ELR (cell line): ENCODE measurements around the gene TOB1.

Experiments used
- DNase-seq: peaks from one replicate; pipeline ENCODE4 v3.0.0-alpha.2; 2015; ENCODE audit warnings: low read depth

TOB1 gene

GRCh38 chr17:50845240-50846147 lies 20.7 kb downstream of the TOB1 start:
- peak; percentile 66 for DNase-seq

DNA sequence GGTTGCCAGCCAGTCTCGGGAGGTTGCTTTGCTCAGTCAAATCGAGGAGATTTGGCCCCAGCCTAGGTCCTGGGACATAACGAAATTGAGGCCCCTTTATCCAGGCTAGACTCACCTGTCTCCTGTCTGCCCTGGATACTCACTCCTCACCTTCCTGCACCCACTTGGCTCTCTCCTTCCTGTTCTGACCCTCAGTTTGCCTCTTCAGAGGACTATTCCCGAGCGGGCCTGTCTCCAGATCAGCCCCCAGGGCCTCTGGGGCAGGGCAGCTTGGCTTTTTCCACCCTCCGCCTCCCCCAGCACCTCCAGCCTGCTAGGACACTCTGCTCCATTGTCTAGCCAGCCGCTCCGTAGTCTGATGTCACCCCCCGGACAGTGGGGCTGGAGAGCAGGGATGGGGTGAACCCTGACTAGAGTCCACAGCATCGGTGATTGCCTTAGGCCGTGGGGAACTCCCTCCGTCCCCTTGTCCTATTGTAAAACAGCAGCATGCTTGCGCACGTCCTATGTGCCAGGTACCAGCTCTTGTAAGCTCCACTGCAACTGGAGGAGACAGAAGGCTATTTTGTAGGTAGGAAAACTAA lies 21.9 kb downstream of the TOB1 start:
- no peak for DNase-seq

GRCh38 chr17:50843150-50843905 lies 22.8 kb downstream of the TOB1 start:
- no peak for DNase-seq

DNA sequence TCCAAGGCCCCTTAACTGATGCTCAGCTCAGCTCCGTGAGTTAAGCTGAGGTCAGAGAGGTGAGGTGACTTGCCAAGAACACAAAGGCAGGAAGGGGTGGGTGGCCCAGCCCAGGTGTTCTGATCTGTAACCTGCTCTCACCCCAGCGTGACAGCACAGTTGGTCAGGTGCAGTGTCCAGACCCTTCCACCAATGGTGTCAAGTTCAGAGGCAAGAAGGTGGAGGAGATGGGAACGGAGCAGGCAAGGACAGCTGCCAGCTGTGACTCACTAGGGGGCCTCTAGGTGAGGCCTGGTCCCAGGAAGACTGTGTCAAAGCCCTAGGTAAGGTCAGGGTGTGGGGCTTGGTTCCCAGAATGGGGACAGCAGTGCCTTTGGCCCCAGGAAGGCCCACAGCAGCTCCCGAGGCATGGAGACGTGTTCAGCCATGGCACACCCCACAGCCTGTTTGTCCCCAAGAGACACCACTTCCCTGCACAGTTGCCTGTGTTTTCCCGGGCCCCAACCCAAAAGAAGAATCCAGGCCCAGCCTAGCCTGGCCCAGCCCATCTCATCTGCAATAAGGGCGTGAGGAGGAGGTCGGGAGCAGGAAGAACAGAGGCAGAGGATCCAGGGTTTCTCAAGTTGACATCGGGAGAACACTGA lies 23.5 kb downstream of the TOB1 start:
- DNase-seq, result no peak

DNA sequence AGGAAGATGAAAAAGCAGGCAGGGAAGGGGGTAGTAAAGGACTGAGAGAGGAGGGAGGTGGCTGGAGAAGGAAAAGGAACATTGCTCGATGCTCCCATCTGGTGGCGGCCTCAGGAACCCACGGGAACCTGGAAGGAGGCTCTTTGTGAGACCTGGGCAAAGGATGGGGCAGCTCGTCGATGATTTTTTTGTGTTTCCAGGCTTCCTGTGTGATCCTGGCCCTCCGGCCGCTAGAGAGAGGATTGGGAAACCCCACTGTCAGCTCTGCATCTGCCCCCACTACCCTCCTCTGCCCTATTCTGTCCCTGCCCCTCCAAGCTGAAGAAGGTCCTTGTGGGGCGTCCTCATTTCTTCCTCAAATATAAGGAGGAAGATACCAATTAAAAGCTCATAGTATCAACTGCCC lies 24.2 kb downstream of the TOB1 start:
- peak; percentile 82 for DNase-seq

DNA sequence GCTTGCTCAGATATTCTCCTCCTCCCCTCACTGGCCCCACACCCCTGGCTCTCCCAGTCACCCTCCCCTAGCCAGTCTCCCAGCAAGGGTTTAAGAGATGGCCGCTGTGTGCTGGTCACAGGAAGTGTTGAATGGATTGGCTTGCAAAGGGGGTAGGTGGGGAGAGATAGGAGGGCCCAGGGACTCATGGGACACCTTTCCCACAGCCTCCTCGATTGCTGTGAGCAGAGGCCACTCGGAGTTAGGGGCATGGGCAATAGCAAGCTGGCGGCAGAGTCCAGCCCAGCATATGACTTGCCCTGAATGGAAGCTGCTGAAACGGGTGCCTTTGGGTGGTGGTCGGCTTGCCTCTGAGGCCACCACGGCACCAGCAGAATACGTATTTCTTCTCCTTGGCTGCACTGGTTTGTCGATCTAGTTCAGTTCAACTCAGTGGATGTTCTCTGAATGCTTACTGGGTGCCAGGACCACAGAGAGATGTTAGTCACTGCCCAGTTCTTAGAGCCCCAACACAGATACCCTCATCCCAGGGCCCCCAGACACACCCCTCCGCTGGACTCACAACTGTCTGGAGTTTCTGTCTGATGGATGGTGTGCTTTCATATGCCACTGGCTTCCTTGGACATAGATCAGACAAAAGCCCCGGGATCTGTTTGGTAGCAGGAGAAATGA lies 24.7 kb downstream of the TOB1 start:
- no peak for DNase-seq

- DNase-seq, result no peak
Observed at GRCh38 chr17:50840311-50840851, 25.8 kb downstream of the TOB1 start.

GRCh38 chr17:50839591-50840310 lies 26.4 kb downstream of the TOB1 start:
- DNase-seq, result no peak

- no peak for DNase-seq
Observed at GRCh38 chr17:50837980-50838954, 27.9 kb downstream of the TOB1 start.

- no peak for DNase-seq
Observed at GRCh38 chr17:50837286-50837979, 28.7 kb downstream of the TOB1 start.

DNA sequence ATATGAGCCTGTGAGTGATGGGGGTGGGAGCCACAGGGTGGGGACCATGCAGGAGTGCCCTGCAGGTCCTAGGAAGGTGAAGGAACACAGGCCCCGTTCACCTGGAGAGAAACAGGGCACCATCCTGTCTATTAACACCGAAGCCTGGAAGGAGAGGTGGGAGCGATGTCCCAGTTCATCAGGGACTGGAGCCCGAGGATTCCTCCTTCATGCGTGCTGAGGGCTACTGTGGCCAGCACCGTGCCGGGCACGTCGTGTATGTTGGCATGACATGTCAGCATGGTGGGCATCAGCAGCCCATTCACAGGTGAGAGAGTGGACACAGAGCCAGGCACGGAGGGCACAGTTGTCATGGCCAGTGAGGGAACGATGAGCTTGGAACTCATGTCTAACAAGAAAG lies 29.3 kb downstream of the TOB1 start:
- no peak for DNase-seq

DNA sequence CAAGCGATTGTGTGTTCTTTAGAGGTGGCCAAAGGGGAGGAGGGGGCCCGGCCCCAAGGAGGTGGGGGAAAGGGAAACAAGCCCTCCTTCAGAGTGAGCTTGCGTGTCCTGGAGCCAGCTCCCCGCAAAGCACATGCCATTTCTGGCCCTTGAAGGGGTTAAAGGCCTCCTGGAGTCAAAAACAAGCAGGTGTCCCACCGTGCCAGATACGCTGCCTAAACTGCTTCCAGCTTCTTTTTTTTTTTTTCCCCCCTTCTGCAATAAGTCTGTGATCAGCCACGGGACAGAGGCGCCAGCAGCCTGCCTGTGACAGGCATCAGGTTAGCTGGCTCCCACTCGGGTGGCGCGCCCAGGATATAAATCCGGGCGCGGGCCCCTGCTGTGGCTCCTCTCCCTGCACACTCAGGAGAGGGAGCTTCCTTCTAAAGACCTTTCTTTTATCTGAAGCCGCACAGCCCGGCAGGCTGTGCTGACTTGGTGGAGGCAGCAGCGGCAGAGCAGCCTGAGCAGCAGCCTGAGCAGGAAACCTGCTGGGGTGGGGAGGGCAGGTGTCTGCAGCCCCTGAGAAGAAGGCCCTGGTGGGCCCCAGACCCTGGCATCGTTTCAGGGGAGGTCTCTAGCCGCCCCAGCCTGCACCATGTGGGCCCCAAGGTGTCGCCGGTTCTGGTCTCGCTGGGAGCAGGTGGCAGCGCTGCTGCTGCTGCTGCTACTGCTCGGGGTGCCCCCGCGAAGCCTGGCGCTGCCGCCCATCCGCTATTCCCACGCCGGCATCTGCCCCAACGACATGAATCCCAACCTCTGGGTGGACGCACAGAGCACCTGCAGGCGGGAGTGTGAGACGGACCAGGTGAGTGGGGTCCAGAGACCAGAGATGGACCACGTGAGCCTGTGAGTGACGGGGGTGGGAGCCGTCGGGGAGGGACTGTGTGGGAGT lies 30.6 kb downstream of the TOB1 start, which contains the start of gene WFIKKN2:
Gene WFIKKN2, plus strand, starts transcription at position 286 of the 934 bp plus-strand sequence. Its CDS starts 352 bp downstream, at position 638.
- no peak for DNase-seq

DNA sequence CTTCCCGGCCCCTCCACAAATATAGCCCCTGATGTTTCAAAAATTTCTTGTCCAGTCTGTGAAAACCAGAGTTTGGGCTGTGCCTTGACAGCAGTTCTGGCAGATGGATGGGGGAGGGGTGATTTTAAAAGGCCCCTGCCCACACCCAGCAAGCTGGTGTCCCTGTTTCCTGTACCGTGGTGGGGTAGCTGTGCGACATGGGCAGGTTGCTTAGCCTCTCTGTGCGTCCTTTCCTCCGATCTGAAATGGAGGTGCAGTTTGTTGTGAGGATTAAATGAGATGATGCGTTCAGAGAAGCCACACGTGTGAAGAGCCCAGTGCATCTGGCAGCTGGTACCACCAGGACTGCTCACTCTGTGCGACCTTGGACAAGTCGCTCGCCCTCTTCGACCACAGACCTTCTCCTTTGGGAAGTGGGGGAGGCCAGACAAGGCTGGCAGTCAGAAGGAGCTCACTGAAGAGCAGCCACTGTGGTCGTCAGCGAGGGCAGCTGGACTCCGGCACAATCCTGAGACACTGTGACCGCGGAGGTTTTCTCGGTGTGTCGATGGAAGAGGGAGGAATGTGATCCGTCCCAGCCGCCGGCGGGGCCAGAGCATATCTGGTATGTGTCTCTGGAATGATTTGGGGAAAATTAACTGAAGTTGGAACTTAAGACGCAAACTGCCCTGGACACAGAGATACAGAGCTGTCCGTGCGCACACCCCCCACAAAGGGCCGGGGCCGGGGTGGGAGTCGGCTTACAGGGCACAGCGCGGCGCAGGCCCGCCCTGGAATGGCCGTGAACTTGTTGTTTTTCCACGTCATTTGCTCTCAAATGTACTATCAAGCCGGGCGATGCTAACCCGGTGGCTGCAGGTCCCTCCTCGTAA lies 31.5 kb downstream of the TOB1 start:
- DNase-seq, result no peak

DNA sequence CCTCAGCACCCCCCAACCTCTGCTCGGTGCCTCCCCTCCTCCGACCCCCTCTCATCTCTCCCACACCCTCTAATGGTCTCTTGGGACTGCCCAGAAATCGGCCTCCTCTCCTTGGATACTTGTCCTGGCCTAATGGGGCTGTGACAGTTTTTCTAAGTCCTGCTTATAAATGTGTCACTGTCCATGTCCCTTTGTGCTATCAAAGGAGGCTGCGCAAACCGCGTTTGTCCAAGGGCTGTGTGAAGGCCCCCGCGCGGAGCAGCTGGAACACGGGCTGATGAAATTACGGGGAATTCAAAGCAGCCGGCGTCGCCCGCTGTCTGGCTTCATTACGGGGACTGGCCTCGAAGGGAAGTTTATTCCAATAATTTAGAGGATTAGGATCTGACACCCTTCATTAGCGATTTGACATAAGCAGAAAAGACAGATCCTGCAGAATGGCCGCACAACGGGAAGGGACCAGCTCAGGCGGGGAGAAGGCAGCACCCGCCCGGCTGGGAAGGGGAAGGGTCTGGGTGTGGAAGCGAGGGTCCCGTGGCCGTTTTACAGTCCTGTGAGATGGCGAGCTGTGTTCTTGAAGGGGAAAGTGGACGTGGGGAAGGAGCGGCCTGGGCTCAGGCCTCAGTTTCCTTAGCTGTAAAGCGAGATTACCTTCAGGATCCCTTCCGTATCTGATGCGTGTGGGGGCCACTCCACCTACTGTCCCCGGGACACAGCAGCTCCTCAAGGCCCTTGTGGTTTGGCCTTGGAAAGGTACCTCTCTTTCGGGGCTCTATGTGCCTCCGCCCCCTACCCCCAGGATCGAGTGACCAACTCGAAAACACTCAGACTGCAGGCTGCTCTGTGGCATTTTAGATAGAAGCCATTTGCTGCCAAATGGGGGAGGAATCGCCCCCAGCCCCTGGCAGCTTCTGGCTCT lies 32.4 kb downstream of the TOB1 start:
- no peak for DNase-seq

- DNase-seq, result no peak
Observed at GRCh38 chr17:50832864-50833381, 33.2 kb downstream of the TOB1 start.
